ENCODE results near the gene UGT1A10. TPM values are rescaled to one million over a fixed set of nuclear protein-coding genes. Genes with fewer than 3 reads are reported as not detected.

Gene UGT1A10
- total and polyA plus RNA-seq, 10 of the 15 experiments (the other 5 are each of a cell fraction or from before 2014, with no cell fraction given), result not detected

DNA sequence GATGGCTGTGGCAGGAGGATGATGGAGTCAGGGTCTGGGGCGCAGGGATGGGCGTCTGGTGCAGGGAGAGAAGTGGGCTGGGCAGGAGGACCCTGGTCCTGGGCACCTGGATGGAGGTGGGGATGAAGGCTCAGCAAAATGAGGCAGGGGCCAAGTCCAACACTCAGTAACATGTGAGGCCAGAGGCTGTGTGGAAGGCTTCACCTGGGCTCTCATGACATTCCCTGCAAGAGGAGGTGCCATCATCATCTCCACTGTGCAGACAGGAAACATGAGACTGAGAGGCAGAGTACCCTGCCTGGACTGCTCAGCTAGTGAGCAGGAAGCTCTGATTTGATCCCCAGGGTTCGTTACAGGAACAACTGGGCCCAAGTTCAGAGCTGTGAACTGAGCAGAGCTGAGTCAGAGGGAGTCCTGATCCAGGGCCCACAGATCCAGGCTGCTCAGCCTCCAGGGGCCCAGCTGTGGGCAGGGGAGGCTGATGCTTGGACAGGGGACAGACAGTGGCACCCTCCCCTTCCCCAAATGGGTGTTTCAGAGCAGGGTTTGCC is 181.2 kb downstream of the UGT1A10 start:
- CTCF ChIA-PET, result no interaction called here
- TF ChIP-seq LARP7 (IDR thresholded peaks at IDR 0.05) (no peak), MYB (IDR thresholded peaks at IDR 0.05; ENCODE audit: borderline replicate concordance, low read depth, low read length) (no peak), CHD1 (IDR thresholded peaks at IDR 0.05; ENCODE audit: low read depth, low read length) (no peak), RCOR1 (conservative IDR thresholded peaks at IDR 0.05; ENCODE audit: low read depth, low read length) (no peak), ATF7 (IDR thresholded peaks at IDR 0.05; ENCODE audit: low read depth) (no peak), RB1 (IDR thresholded peaks at IDR 0.05; ENCODE audit: borderline replicate concordance) (no peak), YY1 (IDR thresholded peaks at IDR 0.05; ENCODE audit: low read depth, low read length) (no peak)
- TF ChIP-seq, protein P1, sequence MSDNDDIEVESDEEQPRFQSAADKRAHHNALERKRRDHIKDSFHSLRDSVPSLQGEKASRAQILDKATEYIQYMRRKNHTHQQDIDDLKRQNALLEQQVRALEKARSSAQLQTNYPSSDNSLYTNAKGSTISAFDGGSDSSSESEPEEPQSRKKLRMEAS (IDR thresholded peaks at IDR 0.05; ENCODE audit: low read depth, low read length), result no peak
- TF ChIP-seq, protein P2, sequence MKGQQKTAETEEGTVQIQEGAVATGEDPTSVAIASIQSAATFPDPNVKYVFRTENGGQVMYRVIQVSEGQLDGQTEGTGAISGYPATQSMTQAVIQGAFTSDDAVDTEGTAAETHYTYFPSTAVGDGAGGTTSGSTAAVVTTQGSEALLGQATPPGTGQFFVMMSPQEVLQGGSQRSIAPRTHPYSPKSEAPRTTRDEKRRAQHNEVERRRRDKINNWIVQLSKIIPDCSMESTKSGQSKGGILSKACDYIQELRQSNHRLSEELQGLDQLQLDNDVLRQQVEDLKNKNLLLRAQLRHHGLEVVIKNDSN (IDR thresholded peaks at IDR 0.05; ENCODE audit: borderline replicate concordance, extremely low read length, insufficient read depth, low read depth, low read length), result no peak
- BruUV-seq (replicated peaks), result no TSS peak
- POLR2A ChIA-PET, result no interaction called here
- DNase-seq (ENCODE audit: low read depth, low spot score) (no peak), ATAC-seq (no peak), FAIRE-seq (no peak)
- H2AFZ ChIP-seq (ENCODE audit: control insufficient read depth, low read depth, low read length), result no peak overlapping the region
- H3K27me3 ChIP-seq (replicated peaks in 1 of 2; ENCODE audit: control insufficient read depth in 2 of 2, insufficient read depth in 2 of 2, low read length in 1 of 2), result no peaks in the 10 kb centered on the region; a peak in 3 of 4 replicates
- intact Hi-C loops (cut with micrococcal nuclease; ENCODE audit: unreplicated experiment) (no loop called here), in situ Hi-C loops (cut with MboI) (no loop called here)
- no peaks in the 10 kb centered on the region for H4K20me1 ChIP-seq (ENCODE audit: control insufficient read depth, insufficient read depth)
- H3K9ac ChIP-seq (ENCODE audit: control insufficient read depth, insufficient read depth, low read length), result no peak overlapping the region
- H3K79me2 ChIP-seq (ENCODE audit: control insufficient read depth, insufficient read depth, low read length), result no peaks in the 10 kb centered on the region
- no peak overlapping the region for H3K4me3 ChIP-seq
- H3K36me3 ChIP-seq (ENCODE audit: control insufficient read depth in 2 of 2, insufficient read depth in 2 of 2, low read length in 1 of 2), result no peaks in the 10 kb centered on the region
- no peaks in the 10 kb centered on the region for H3K4me1 ChIP-seq (ENCODE audit: control insufficient read depth, insufficient read depth, low read length)
- no peak overlapping the region for H3K4me2 ChIP-seq (ENCODE audit: control insufficient read depth, insufficient read depth)
- H3K27ac ChIP-seq (ENCODE audit: control insufficient read depth, insufficient read depth), result no peak overlapping the region
- RAD21 ChIA-PET (ENCODE audit: unreplicated experiment), result no interaction called here
- no peaks in the 10 kb centered on the region for H3K9me3 ChIP-seq (replicated peaks; ENCODE audit: control insufficient read depth, insufficient read depth, low read length)
- 26% methylated on average over 3 of the region's 3 CpGs for WGBS (ENCODE audit: insufficient coverage, insufficient replicate concordance, low lambda C conversion rate, missing lambda C conversion rate)
- SMC1A ChIA-PET (ENCODE audit: uncharacterized antibody, unreplicated experiment), result no interaction called here

Data from GM12878 (cell line).